IPS-18a (cell line): Measurements from ENCODE around the gene ACER3.
"Not testable (repeated sequence)": the region's sequence is repeated elsewhere in the genome, so short reads cannot be mapped to it uniquely, and the experiment has no call there.

Experiments used
- H3K27ac ChIP-seq: one replicate; pipeline ENCODE4 v1.5.1; 2013; ENCODE audit warnings: low read length
- H3K27me3 ChIP-seq: one replicate; pipeline ENCODE4 v1.6.1; 2013; ENCODE audit warnings: mild to moderate bottlenecking, low read length; ENCODE audit not compliant: control insufficient read depth, insufficient read depth
- H3K36me3 ChIP-seq: one replicate; pipeline ENCODE4 v1.6.1; 2013; ENCODE audit warnings: low read depth, low read length; ENCODE audit not compliant: control insufficient read depth
- H3K4me1 ChIP-seq: one replicate; pipeline ENCODE4 v1.6.1; 2013; ENCODE audit warnings: low read depth, low read length; ENCODE audit not compliant: control insufficient read depth
- H3K4me3 ChIP-seq: one replicate; pipeline ENCODE4 v1.5.1; 2013; ENCODE audit warnings: low read length
- H3K9ac ChIP-seq: one replicate; pipeline ENCODE4 v1.6.1; 2013; ENCODE audit warnings: mild to moderate bottlenecking, low read length, moderate library complexity
- H3K9me3 ChIP-seq: one replicate; pipeline ENCODE4 v1.6.1; 2013; ENCODE audit warnings: low read depth, low read length; ENCODE audit not compliant: control insufficient read depth

ACER3 gene

DNA sequence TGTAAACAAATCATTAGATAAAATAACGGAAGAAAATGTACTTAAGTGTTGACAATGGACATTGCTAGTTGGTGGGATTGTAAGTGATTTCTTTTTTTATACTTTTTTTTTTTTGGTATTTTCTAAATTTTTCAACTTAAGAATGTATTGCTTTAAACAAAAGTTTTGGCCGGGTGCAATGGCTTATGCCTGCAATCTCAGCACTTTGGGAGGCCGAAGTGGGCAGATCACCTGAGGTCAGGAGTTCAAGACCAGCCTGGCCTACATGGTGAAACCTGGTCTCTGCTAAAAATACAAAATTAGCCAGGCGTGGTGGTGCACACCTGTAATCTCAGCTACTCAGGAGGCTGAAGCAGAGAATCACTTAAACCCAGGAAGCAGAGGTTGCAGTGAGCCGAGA is 5.0 kb upstream of the ACER3 start:
- not testable (repeated sequence) for H3K4me1 ChIP-seq, H3K36me3 ChIP-seq, H3K9me3 ChIP-seq, H3K27me3 ChIP-seq, H3K4me3 ChIP-seq, H3K27ac ChIP-seq, H3K9ac ChIP-seq

DNA sequence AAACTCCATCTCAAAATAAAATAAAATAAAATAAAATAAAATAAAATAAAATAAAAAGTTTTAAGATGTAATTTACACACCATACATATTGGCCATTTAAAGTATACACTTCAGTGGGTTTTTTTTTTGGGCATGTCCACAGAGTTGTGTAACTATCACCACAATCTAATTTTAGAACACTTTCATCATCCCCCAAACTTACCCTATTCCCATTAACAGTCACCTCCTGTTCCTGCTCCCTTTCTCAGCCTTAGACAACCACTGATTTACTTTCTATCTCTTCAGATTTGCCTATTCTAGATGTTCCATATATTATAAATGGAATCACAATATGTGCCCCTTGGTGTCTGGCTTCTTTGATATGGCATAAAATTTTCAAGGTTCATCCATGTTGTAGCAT is 4.6 kb upstream of the ACER3 start:
- Histone ChIP-seq H3K4me1 (peaks cover 6% of the 10 kb centered on the region), H3K36me3 (no peaks in the 10 kb centered on the region), H3K9ac (no peak overlapping the region), H3K9me3 (no peaks in the 10 kb centered on the region), H3K27ac (no peak overlapping the region), H3K4me3 (no peak overlapping the region), H3K27me3 (no peaks in the 10 kb centered on the region)

DNA sequence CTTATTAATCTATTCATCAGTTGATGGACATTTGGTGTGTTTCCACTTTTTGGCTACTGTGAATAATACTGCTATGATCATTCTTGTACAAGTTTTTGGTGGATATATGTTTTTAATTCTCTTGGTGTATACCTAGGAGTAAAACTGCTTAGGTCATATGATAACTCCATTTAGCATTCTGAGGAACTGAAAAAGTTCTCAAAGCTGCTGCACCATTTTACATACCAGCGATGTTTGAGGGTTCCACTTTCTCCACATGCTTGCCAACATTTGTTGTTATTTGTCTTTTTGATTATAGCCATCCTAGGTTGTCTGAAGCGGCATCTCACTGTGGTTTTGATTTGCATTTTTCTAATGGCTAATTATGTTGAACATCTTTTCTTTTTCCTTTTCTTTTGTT is 4.1 kb upstream of the ACER3 start:
- H3K27me3 ChIP-seq = peaks cover 2% of the 10 kb centered on the region
- no peaks in the 10 kb centered on the region for H3K36me3 ChIP-seq
- H3K27ac ChIP-seq = no peak overlapping the region
- peaks cover 9% of the 10 kb centered on the region for H3K4me1 ChIP-seq
- no peak overlapping the region for H3K9ac ChIP-seq
- no peak overlapping the region for H3K4me3 ChIP-seq
- H3K9me3 ChIP-seq = no peaks in the 10 kb centered on the region

DNA sequence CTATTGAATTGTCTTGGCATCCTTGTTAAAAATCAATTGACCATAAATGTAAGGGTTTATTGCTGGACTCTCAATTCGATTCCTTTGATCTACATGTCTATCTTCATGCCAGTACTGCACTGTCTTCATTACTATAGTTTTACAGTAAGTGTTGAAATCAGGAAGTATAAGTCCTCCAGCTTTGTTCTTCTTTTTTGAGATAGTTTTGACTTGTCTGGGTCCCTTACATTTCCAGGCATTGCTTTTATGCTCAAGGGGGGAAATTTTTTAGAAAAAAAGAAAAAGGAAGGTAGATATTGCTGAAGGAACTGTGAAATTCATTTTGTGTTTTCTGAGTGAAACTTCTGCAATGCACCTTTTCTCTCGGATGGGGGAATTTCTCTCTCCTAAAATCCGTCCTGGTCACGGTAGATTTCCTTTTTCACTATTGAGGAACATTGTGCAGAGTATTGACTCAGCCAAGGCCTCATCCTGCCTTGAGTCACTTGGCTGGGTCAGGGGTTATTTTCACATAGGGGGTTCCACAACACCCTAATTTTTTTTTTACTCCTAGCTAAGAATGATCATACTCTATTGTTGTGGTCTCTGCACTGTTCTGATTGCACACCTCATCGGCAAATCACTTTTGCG is 2.8 kb upstream of the ACER3 start:
- H3K36me3 ChIP-seq = no peaks in the 10 kb centered on the region
- no peaks in the 10 kb centered on the region for H3K9me3 ChIP-seq
- no peak overlapping the region for H3K27ac ChIP-seq
- peaks cover 7% of the 10 kb centered on the region for H3K27me3 ChIP-seq
- no peak overlapping the region for H3K9ac ChIP-seq
- H3K4me3 ChIP-seq = no peak overlapping the region
- peaks cover 13% of the 10 kb centered on the region for H3K4me1 ChIP-seq

DNA sequence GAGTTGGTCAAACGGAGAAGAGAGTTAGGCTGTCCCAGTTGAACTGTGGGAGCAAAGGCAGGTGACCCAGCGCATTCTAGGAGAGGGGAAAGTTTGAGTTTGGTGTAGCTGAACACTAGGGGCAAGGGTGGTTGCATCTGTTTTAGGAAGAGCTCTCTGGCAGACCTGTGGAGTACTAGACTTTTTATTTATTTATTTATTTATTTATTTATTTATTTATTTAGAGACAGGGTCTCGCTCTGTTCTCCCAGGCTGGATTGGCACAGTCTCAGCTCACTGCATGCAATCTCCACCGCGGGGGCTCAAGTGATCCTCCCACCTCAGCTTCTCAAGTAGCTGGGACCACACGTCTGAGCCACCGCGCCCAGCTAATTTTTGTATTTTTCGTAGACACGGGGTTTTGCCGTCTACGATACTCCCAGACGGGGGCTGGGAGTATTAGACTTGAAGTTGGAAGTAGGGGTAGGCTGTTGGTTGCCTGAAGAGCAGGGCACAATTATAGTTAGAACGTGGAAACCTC is 950 bp upstream of the ACER3 start:
- no peak overlapping the region for H3K9ac ChIP-seq
- no peaks in the 10 kb centered on the region for H3K9me3 ChIP-seq
- H3K27me3 ChIP-seq = peaks cover 7% of the 10 kb centered on the region
- no peak overlapping the region for H3K4me3 ChIP-seq
- no peaks in the 10 kb centered on the region for H3K36me3 ChIP-seq
- H3K4me1 ChIP-seq = peaks cover 13% of the 10 kb centered on the region
- H3K27ac ChIP-seq = no peak overlapping the region

DNA sequence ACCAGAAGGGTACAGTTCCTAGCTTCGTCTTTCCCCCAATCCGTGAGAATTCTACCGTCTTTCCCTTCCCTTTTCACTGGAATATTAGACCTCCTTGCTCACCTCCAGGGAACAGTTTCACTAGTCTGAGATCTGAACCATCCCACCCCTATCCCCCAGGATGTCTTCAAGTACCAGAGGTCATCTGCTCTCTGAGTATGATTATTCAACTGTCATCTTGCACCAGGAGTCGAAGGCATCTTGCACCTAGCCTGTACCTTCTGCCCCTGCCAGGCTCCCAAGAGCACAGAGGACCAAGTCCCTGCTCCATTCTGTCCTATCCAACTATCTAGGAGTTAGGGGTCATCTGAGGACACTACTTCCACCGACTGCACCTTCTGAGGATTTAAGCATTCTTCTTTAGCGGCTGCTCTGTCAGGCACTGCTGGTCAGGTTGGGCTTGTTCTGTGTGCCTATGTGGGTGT is 804 bp downstream of the ACER3 start:
- Histone ChIP-seq H3K27ac (no peak overlapping the region), H3K27me3 (peaks cover 7% of the 10 kb centered on the region), H3K9me3 (no peaks in the 10 kb centered on the region), H3K4me1 (peaks cover 13% of the 10 kb centered on the region), H3K9ac (peak overlapping the region; percentile 79), H3K4me3 (peak overlapping the region; percentile 88), H3K36me3 (no peaks in the 10 kb centered on the region)

DNA sequence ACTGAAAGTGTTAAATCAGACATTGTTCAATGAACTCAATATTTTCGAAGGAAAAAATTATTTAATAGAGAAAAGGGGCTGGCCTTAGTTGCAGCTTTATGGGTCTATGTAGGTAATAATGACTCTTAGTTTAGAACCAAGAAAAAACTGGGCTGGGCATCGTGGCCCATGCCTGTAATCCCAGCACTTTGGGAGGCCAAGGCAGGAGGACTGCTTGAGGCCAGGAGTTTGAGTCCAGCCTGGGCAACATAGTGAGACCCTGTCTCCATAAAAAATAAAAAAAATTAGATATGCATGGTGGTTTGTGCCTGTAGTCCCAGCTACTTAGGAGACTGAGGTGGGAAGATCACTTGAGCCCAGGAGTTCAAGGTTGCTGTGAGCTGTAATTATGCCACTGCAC is 2.1 kb downstream of the ACER3 start:
- H3K4me3 ChIP-seq, H3K9me3 ChIP-seq, H3K9ac ChIP-seq, H3K36me3 ChIP-seq, H3K27me3 ChIP-seq, H3K27ac ChIP-seq: not testable (repeated sequence)
- H3K4me1 ChIP-seq = peaks cover 13% of the 10 kb centered on the region

DNA sequence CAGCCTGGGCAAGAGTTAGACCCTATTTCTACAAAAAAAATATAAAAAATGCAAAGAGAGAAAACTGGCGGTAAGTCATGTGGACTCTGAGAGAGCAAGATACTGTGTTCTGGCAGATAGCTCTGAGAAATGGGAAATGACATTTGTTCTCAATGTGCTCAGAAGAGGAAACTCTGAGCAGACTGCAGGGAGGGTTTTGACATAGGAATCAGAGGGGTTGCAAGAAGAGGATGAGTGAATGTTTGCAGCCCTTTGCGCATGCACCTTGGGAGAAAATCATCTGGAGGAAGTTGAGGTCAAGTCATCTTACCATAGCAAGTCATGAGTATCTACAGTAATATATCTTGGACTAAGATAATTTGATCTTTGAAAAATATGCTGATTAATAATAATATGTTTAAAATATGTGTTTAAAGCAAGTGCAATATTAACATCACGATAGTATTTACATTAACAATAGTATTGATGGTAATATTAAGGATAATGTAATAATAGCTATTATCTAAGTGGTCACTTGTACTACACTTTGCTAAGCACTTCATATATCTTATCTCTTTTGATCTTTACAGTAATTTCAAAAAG is 2.6 kb downstream of the ACER3 start:
- H3K27me3 ChIP-seq = peaks cover 7% of the 10 kb centered on the region
- no peaks in the 10 kb centered on the region for H3K36me3 ChIP-seq
- H3K9me3 ChIP-seq = no peaks in the 10 kb centered on the region
- H3K4me1 ChIP-seq = peaks cover 13% of the 10 kb centered on the region
- no peak overlapping the region for H3K4me3 ChIP-seq
- H3K27ac ChIP-seq = no peak overlapping the region
- H3K9ac ChIP-seq = no peak overlapping the region

DNA sequence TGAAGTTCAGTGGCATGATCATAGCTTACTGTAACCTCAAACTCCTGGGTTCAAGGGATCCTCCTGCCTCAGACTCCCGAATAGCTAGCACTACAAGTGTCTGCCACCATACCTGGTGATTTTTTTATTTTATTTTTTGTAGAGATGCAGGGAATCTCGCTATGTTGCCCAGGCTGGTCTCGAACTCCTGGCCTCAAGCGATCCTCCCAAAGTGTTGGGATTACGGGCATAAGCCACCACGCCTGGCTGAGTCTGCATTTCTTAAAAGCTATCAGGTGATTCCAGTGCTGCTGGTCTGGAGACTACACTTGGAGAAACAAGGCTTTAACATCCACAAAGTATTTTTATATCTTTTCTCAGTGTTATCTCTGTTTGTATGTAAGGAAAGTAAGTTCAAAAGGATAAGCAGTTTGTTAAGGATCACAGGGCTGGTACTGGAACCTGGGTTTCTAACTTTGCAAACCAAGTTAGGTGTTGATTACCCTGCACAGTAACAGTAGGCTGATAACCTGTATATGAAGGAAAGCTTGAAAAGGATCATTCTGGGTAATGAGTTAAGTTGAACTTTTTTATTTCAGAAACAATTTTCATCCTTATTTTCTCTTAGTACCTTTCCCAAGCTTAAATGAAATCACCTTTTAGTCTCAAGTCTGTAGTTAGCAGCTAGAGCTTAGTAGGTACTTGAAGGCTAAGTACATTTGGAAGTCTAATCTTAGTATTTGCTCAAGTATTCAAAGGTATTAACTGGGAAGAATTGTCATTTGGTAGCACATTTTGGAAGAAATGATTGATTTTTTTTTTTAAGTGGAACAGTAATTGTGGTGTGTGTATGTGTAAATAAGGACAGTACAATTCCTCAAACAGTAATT is 12.5 kb downstream of the ACER3 start:
- Histone ChIP-seq H3K4me3 (no peak overlapping the region), H3K27me3 (no peaks in the 10 kb centered on the region), H3K27ac (no peak overlapping the region), H3K9me3 (no peaks in the 10 kb centered on the region), H3K4me1 (no peaks in the 10 kb centered on the region), H3K9ac (no peak overlapping the region), H3K36me3 (no peaks in the 10 kb centered on the region)

DNA sequence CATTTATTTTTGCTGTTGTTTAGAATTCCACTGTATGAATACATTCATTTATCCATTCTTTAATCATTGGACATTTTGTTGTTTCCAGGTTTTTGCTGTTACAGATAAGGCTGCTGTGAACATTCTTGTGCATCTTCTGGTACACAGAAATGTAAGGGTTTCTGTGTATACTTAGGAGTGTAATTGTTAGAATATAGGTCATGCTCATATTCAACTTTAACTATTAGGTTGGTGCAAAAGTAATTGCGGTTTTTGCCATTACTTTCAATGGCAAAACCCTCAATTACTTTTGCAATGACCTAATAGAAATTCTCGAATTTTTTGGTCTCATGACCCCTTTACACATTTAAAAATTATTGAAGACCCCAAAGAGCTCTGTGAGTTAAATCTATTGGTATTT is 17.3 kb downstream of the ACER3 start:
- H3K9ac ChIP-seq = no peak overlapping the region
- no peaks in the 10 kb centered on the region for H3K36me3 ChIP-seq
- no peaks in the 10 kb centered on the region for H3K4me1 ChIP-seq
- no peaks in the 10 kb centered on the region for H3K27me3 ChIP-seq
- no peak overlapping the region for H3K27ac ChIP-seq
- no peak overlapping the region for H3K4me3 ChIP-seq
- H3K9me3 ChIP-seq = no peaks in the 10 kb centered on the region

DNA sequence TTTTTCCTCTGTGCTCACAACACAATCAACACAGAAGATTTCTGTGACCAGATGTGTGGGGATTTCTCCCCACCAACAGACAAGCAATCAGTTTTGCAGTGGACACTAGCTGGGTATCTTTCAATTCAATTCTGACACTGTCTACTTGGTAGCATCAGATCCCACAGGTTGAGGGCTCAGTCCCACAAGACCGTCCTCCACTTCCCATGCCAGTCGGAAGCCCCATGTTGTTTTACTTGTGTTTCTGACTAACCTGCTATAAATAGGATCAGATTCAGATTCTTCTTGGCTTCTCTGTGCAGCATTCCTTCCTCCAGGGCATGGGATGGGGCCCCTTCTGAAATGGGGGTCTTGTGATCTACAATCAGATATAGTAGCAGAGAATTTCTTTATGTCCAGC is 19.6 kb downstream of the ACER3 start:
- no peak overlapping the region for H3K9ac ChIP-seq
- H3K4me1 ChIP-seq = no peaks in the 10 kb centered on the region
- no peaks in the 10 kb centered on the region for H3K36me3 ChIP-seq
- H3K27me3 ChIP-seq = no peaks in the 10 kb centered on the region
- no peak overlapping the region for H3K27ac ChIP-seq
- H3K9me3 ChIP-seq = no peaks in the 10 kb centered on the region
- no peak overlapping the region for H3K4me3 ChIP-seq
